Ureter (tissue), 1 donor: ENCODE data around the gene IGSF9B. TPM values are rescaled to one million over a fixed set of nuclear protein-coding genes. Genes with fewer than 3 reads are reported as not detected.
A peak's percentile ranks its signal among the peaks of the same experiment; 100 is the strongest.

Source experiments
- DNase-seq: peaks from one replicate; pipeline ENCODE4 v3.0.0-alpha.2; 2020; ENCODE audit warnings: low spot score
- total RNA-seq: library from RNA; stranded (reverse); gene quantifications from one replicate; pipeline ENCODE4 v1.2.4, GENCODE V29; 2023
- donor health status: DM: yes; HTN: yes; CAD: no.

The IGSF9B gene
- total RNA-seq, 1 donor from 2014 or later = 52.0 TPM

DNA sequence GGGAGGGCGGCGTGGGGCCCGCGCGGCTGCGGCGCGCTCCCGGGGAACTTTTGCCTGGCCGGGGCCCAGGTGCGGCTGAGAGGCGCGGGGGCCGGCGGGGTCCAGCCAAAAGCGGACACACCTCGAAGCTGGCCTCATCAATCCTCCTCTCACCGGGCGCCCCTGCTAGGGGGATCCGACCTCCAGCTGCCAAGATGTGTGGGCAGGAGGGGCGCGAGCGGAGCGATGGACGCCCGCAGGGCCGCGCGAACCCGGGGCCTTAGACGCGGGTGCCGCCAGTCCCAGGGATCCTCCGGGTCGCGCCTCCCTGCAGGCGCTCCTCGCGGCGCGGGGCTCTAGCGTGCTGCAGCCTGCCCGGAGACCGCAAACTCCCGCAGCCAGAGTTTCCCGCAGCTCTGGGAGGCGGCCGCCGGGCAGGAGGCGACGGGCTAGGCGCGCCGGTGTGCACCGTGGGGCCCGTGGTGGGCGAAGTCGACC lies 785 bp downstream of the IGSF9B start:
- DNase-seq = no peak

DNA sequence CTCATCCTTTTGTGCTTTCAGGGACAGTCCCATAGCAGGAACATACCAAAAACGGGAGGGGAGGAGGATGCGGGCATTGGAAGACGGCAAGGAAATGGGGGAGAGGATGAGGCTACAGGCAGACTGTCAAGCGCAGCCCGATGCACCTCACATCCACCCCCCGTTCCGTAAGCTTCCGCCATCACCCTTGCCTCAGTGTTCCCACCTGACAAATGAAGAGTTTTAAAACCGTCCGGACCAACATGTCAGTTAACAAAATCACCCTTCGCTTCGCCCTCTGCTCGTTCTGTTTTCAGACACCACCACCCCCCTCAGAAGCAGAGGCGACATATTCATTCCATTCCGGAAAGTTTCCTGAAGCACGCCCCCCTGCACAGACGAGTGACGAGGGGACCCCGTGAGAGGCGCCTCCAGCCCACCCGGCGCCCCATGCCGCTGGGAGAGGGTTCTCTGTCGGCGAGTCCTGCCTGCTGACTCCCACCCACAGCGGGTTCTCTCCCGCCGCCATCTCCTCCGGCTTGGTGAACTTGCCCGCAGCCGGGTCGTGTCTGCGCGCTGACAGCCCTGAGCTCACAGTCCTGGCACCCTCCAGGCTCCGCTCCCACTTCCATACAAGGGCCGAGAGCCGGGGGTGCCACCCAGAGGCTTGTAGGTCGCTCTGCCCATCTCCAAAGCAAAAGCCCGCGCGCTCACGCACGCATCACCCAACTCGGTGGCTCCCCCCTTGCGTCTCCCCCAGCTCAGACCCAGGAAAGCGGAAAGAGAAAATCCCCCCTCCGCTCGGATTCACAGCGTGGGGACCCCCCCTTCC lies 1.5 kb downstream of the IGSF9B start:
- peak; percentile 76 for DNase-seq

DNA sequence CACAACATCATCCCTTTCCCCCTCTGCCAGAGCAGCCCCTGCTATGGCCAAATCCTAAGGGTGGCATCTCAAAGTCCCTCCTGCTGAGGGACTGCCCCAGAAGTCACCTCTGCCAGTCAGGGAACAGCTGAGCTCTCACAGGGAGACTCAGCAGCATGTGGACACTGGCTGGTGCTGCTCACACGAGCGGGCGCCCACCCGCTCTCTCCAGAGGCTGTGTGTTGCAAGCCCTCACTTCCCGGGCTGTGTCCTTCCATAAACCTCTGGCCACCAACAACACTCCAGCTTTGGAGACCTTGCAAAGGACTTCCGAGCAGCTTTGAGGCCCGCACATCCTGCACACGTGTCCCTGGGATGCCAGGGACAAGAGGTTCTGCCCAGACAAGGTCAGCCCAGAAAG lies 2.8 kb downstream of the IGSF9B start:
- DNase-seq = no peak

DNA sequence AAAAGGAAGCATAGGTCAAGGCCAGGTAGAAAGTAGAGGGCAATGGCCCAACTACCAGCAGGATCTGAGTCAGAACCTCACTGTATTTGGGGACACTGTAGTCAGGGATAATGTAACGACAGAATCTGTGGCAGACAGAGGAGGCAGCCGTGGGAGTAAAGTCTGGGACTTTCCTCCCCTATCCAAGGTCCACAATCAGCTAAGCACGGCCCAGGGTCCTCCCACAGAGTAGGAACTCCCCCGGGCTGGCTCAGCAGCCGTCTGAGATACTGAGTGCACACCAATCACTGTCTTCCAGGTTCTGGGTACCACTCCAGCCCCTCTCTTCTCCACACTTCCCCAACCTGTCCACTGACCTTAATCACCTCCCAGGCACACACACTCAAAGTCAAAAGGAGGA lies 3.2 kb downstream of the IGSF9B start:
- DNase-seq = no peak

DNA sequence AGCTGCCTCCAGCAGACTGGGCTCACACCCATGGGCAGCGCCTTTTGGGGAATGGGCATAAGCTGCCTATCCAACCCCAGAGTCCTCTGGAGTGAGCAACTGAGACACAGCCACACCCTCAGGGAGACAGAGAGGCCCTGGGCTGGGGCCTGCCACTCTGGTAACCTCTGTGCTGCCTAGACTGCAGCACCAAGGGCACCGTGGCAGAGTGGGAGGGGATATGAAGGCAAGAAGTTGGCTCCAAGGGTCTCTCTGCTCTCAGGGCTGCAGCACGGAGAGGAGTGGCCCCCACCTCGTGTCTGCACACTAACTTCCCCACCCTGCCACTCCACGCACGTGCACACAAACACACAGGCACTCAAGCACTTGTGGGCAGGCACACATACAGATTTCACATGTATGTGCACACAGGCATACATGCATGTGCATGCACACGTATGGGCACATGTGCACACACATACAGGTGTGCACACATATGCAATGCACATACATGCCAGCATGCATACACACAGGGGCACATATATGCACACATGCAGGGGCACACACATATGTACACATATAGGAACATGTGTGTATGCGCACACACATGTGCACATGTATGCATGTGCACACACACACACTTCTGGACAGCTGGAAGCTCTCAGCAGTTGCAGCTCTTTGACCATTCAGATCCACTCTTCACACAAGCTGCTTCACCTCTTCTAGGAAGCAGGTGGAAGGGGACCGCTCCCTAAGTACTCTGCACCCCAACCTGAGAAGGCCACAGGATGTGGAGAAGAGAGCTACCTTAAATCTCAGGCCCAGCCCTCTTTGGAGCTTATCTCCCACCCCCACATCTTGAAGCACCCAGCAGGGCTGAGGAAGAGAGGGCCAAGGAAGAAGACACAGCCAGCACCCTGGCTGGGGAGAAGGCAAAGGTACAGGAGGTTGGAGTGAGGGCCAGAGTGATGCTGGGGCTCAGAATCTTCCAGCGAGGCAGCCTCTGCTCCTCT lies 4.3 kb downstream of the IGSF9B start:
- no peak for DNase-seq

DNA sequence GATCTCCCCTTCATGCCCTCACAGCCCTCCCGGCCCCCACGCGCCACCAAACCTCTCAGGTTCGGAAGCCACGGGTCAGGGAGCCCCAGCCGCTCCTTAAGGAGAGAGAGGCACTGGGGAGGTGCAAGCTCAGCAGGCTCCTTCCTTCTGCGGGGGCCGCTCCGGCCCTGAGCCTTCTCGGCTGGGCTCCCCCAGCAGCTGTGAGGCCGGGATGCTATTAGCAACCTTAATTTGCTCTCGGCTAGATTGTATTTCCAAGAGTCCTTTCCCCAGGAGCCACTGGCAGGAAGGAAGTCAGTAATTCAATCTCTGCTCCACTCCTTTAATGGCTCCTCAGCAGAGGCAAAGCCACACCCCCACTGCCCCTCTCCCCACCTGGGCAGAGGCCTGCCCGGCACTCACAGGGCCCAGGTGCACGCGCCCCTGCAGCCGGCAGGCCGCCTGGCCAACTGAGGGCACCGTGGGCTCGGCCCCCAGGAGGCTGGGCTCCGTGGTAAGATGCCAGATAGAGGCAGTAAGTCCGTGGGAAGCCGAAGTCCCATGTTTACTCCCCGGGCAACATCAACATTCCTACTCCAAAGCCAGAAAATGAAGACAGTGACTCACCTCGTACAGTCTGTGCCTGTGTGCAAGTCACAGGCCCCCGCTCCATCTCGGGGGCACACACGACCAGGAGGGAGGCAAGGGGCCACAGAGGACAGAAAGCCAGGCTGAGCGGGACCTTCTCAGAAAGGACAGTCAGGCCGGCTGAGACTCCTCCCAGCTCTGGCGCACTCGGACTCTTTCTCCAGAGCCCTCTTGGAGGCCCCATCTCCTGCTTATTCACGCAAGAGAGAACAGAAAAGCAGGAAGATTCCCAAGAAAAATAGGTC lies 5.2 kb downstream of the IGSF9B start:
- DNase-seq = no peak

DNA sequence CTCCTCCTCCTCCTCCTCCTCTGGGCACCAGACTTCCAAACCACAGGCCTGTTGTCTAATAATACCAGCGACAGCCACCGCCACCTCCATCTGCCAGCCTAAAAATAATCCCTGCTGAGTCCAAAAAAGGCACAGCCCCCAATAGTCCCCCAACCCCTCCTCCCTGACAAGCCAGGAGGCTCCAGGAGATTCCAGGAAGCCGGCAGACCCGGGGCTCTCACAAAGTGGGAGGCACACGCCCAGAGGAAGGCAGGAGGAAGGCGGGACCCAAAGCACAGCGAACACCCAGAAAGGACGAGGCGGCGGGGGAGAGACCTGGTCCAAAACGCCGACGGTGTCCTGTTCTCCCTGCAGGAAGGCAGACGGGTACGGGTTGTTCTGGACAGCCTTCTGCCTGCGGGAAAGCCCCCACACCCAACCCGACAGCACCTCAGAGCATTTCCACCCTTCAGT lies 5.9 kb downstream of the IGSF9B start:
- DNase-seq = no peak

DNA sequence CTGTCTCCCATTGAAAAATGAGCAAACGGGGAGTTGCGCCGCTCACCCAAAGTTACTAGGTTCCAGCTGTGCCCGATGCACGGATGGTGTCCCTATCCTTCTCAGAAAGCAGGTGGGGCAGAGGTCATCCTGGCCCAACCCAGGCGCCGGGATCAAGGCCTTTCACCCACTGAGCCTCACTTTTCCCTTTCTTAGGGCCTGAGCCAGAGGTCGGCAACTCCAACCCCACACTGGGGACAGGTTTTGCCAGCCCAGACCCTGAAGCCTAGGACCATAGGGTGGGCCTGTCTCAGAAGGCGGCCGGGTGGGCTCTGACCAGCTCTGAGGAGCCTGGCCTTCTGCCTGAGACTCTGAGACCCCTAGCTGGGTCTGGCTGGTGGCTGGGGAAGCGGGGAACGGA lies 6.3 kb downstream of the IGSF9B start:
- no peak for DNase-seq

DNA sequence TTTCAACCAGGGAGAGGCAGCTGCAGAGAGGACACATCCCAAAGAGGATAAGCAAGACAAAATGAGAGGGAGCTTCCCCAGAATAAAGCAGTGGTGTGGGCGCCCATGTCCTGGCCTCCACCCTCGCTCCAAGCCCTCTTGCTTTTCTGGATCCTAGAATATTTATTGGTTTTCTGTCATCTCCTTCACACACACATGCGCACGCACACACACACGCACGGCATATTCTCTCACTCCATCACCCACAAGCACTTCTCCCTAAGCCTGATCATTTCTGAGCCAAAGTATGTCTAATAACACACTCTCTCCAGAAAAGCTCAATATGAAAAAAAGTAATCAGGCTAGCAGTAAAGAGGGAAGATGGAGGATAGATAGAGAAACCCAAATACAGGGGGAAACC lies 7.6 kb downstream of the IGSF9B start:
- no peak for DNase-seq

DNA sequence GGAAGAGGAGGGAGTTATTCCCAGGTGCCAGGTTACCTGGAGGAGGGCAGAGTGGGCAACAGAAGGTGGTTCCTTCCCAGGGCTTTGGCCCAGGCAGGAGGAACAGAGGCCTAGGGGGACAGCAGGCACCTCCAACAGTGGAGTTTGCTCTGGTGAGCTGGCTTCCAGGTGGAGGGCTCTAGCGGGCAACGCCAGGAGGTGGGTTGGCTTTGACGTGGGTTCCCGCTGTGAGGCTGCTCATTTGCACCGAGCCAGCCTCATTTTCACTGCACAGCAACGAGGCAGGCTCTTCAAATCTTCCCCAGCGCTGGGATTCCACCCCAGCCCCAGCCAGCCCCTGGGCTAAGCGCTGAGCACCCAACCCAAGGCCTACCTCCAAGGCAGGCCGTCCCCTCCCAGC lies 8.1 kb downstream of the IGSF9B start:
- no peak for DNase-seq

DNA sequence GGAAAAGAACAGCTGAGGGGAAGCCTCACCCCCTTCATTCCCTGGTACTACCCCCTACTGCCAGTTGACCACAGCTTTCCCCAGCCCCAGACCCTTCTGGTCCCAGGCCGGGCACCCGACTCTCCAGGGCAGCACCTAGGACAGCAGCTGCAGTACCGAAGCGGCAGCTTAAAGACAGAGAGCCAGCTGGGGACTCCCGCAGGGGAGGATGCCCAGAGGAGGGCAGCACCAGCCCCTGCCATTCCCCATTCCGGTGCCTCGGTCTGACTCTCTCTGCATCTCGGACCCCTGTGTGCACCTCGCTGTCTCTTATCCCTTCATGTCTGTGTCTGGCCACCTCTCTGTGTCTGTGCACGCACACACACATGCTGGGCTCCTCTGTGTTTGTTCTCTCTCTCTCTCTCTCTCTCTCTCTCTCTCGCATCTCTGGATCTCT lies 9.4 kb downstream of the IGSF9B start:
- DNase-seq = no peak

DNA sequence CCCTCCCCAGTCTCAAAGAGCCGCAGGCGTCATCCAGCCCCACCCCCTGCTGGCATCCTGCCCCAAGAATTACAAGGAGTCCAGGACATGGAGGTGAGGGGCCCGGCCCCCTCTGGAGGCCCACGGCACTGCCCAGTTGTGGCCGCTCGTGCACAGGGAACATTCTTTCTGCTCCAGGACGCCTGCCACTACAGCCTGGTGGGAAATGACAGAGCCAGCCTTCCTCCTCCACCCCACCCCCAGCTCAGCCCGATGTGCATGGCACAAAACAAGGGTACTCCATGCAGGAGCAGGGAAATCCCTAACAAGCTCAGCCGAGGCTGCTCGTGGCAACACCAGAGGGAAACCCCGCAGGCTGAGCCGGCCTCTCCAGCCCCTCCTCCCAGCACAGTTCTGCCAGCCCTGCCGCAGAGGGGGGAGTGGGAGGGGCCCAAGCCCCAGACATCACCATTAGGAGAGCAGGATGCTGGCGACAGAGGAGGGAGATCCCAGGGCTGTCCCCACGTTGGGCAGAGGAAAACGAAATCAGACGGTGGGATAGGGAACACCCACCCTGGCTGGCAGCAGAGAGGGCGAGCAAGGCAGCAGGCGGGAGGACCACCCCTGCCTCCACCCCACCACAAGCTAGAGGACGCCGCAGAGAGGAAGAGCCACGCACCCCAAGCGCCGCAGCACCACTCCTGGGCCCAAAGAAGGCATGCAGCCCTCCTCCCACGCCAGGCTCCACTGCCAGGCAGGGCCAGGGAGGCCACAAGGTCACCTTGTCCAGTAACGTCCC lies 10.0 kb downstream of the IGSF9B start:
- no peak for DNase-seq

DNA sequence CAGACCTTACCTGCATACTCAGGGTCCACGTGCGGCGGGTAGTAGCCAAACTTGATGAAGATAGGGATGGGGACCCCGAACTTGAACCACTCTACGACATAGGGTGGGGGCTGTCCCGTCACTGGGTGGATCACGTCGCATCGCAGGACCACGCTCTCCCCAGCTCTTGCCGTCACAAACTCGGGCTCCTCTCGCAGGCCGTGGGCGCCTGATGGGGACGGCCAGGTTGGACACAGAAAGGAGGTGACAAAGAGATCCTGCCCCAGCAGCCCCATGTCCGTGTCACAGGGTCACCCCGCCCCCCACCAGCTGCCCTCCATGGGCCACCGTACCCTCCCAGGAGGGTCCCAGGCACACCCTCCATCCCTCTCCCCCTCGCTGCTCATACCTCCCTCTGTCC lies 10.7 kb downstream of the IGSF9B start:
- no peak for DNase-seq

DNA sequence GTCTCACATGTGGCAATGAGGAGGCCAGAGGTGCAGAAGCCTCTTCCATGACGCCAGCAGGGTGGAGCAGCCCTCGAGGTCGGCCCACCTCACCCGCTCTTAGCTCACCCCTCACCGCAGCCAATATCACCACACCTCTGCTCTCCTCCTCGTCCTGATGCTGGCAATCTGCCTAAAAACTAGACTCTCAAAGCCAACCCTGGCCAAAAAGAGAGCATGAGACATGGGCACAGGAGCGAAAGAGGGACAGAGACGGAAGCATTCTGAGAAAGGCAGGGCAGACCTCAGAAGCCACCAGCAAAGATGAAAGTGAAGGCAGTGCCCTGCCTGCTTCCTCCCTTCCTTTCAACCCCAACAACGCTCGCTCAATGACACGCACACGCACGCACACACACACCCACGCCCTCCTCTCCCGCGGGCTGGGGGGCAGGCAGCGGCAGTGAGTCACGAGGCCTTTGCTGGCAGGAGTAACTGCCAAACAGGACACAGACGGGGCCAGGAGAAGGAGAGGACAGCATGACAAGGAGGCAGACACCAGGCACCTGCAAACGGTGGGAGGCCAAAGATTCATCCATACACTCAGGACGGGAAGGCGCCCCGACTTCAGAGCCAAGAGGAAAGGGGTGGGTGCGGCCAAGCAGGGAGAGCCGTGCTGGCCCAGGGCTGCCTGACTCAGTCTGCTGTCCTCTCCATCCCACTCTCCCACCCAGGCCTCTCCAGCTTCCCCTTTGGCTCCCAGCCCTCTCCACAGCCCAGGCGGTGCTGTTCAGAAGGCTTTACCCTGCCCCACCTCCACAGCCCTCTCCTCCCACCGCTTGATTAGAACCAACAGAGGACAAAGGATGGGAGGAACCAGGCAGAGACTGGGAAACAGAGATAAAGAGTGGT lies 11.4 kb downstream of the IGSF9B start:
- no peak for DNase-seq

DNA sequence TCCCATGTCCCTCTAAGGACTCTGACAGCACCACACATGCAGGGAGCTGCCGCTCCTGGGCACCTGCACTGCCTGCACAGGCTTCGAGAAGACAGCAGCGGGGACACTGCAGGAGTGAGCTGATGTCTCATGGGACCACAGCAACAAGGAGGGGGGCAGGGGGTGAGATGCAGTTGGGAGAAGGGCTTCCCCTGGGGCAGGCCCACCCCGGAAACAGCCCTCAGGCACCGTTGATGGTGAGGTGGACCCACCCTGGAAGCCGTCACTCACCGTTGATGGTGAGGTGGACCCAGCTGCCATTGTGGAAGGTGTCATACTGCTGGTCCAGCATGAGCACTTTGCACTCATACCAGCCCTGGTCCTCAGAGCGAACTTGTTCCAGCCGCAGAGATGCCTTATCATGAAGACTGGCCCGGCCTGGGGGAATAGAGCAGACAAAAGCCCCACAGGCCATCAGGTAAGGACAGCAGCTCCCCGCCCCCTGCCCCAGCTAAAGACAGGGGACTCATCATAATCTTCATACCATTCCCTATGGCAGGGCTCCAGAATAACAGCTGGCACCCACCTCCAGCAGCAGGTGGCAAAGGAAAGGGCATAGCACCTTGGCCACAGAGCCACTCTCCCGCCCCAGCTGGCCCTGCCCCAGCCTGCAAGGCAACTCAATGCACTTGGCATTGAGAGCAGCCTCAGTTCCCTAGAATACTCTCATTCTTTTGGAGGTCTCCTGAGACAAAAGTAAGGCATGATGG lies 12.6 kb downstream of the IGSF9B start:
- DNase-seq = no peak

DNA sequence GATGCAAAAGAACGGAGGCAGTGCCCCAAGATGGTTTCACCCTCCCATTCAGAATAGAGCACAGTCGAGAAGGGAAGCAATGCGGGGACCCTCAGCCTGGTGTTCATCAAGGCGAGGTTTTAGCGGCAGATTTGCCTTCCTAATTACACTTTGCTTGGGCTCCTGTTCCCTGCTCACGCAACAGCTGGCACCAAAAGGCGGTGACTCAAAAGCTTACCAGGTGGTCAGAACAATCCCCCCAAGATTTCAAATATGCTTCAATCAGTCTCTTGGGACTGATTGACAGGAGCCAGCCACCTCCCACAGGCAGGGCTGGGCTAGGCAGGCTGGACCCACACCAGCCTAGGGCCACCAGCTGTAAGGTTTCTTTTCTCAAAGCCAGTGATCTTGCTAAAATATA lies 14.2 kb downstream of the IGSF9B start:
- DNase-seq = no peak

DNA sequence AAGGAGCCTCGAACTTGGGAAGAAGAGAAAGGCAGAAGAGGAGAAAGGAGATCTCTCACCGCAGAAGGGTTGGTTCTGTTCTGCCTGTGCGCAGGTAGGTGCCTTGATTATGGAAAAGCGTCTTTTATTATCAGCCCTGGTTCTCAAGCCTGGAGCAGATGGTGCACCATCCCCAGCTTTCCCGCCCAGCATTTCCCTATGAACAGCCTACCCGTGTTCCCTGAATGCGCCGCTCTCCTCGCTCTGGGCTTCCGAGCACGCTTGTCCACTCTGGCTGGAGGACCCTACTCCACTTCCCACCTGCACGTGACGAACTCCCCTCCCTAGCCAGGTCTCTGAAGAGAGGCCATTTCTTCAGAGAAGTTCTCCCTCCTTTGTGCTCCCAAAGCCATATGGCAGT lies 15.2 kb downstream of the IGSF9B start:
- DNase-seq = no peak

DNA sequence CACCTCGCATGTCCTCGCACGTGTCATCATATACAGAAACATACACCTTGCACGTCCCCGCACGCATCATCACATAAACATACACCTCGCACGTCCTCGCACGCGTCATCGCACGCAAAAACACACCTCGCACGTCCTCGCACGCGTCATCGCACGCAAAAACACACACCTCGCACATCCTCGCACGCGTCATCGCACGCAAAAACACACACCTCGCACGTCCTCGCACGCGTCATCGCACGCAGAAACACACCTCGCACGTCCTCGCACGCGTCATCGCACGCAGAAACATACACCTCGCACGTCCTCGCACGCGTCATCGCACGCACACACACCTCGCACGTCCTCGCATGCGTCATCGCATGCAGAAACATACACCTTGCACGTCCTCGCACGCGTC lies 16.7 kb downstream of the IGSF9B start:
- no peak for DNase-seq

DNA sequence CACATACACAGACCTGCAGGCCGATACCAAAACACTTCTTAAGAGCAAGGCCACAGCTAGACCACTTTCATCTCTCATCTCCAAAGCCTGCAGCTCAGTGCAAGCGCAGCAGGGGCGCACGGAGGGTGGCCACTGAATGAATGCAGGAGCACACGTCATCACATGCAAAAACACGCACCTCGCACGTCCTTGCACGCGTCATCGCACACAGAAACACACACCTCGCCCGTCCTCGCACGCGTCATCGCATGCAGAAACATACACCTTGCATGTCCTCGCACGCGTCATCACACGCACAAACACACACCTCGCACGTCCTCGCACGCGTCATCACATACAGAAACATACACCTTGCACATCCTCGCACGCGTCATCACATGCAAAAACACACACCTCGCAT lies 17.2 kb downstream of the IGSF9B start:
- no peak for DNase-seq
